ENCODE results near the gene KCNV2. TPM values are rescaled to one million over a fixed set of nuclear protein-coding genes. Genes with fewer than 3 reads are reported as not detected.

Gene KCNV2
- total and polyA plus RNA-seq, 2 of the 13 experiments (the other 11 are each of a cell fraction or from before 2014, with no cell fraction given): not detected

- TF ChIP-seq ZNF772 (CRISPR knock-in tag; IDR thresholded peaks at IDR 0.05) (no peak), ZNF816 (CRISPR knock-in tag; IDR thresholded peaks at IDR 0.05; ENCODE audit: borderline replicate concordance) (0 out of 2 replicates have a peak, but pooled peaks have one; percentile 49), POGZ (CRISPR knock-in tag; IDR thresholded peaks at IDR 0.05) (0 out of 2 replicates have a peak, but pooled peaks have one; percentile 36), THAP11 (CRISPR knock-in tag; IDR thresholded peaks at IDR 0.05) (0 out of 2 replicates have a peak, but pooled peaks have one; percentile 27), FOXA1 (IDR thresholded peaks at IDR 0.05) (no peak), FOXA1 (CRISPR knock-in tag; IDR thresholded peaks at IDR 0.05) (peak; percentile 64; the same call in 1 of the 2 replicates), SOX5 (CRISPR knock-in tag; IDR thresholded peaks at IDR 0.05; ENCODE audit: borderline replicate concordance) (peak; percentile 26; the same call in 1 of the 2 replicates), GLI4 (CRISPR knock-in tag; IDR thresholded peaks at IDR 0.05; ENCODE audit: borderline replicate concordance) (no peak; the same call in 1 of the 2 replicates), ZNF501 (CRISPR knock-in tag; IDR thresholded peaks at IDR 0.05) (0 out of 2 replicates have a peak, but pooled peaks have one; percentile 23), ATF7 (IDR thresholded peaks at IDR 0.05) (peak; percentile 5; the same call in 1 of the 2 replicates), ATF7 (CRISPR knock-in tag; IDR thresholded peaks at IDR 0.05) (no peak), HMGXB4 (CRISPR knock-in tag; IDR thresholded peaks at IDR 0.05; ENCODE audit: borderline replicate concordance in 1 of 2, low read depth in 1 of 2) (peak in 1 of 2 experiments; percentile 67; a peak in 1 of 4 replicates), TEAD3 (CRISPR knock-in tag; optimal IDR thresholded peaks at IDR 0.05; ENCODE audit: borderline replicate concordance) (peak; percentile 12), ZNF607 (CRISPR knock-in tag; IDR thresholded peaks at IDR 0.05; ENCODE audit: borderline replicate concordance) (peak; percentile 64; the same call in 1 of the 2 replicates), MIXL1 (CRISPR knock-in tag; IDR thresholded peaks at IDR 0.05) (peak; percentile 35; the same call in 1 of the 2 replicates), HNF1B (CRISPR knock-in tag; IDR thresholded peaks at IDR 0.05) (0 out of 2 replicates have a peak, but pooled peaks have one; percentile 36), ZC3H13 (CRISPR knock-in tag; IDR thresholded peaks at IDR 0.05) (no peak), CEBPG (CRISPR knock-in tag; IDR thresholded peaks at IDR 0.05) (peak; percentile 39), GFI1 (CRISPR knock-in tag; IDR thresholded peaks at IDR 0.05; ENCODE audit: borderline replicate concordance) (no peak), ZHX2 (IDR thresholded peaks at IDR 0.05; ENCODE audit: low read depth) (no peak), ZHX2 (CRISPR knock-in tag; IDR thresholded peaks at IDR 0.05; ENCODE audit: borderline replicate concordance) (no peak), FOXO1 (CRISPR knock-in tag; IDR thresholded peaks at IDR 0.05) (peak; percentile 45; the same call in 1 of the 2 replicates)
Measured at GRCh38 chr9:2727966-2728613, 10.8 kb downstream of the KCNV2 start (continued).
